HG03520 (cell line): ENCODE data around the gene MYH7.

Source experiments
- ATAC-seq: cut with Tn5 transposase; IDR thresholded peaks from one replicate; pipeline ENCODE4 v1.9.1; 2021; ENCODE audit warnings: mild to moderate bottlenecking, moderate library complexity; ENCODE audit not compliant: unreplicated experiment

The MYH7 gene

GRCh38 chr14:23449314-23449713 is 13.9 kb upstream of the MYH7 start:
- no peak for ATAC-seq

GRCh38 chr14:23447361-23448350 is 12.2 kb upstream of the MYH7 start:
- no peak for ATAC-seq

- ATAC-seq: no peak
Measured at GRCh38 chr14:23446291-23446851, 10.9 kb upstream of the MYH7 start.

DNA sequence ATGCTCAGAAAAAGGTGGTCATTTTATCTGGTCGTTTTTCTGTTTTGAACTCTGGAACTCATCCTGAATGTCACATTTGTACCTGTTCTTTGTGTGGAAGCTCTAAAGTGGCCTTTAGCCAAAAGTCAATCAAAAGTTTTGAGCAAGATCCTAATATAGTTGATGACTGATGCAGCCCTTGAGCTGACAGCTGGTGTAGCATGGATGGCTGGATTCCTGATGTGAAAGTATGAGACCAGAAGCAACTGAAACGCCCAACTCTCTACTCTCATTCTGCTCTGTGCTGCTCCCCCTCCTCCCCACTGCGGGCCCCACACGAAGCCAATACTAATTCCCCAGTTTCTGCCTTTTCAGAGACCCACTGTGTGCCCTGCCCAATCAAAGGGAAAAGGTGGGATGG is 10.3 kb upstream of the MYH7 start:
- no peak for ATAC-seq

- no peak for ATAC-seq
Measured at GRCh38 chr14:23444314-23444713, 8.9 kb upstream of the MYH7 start.

DNA sequence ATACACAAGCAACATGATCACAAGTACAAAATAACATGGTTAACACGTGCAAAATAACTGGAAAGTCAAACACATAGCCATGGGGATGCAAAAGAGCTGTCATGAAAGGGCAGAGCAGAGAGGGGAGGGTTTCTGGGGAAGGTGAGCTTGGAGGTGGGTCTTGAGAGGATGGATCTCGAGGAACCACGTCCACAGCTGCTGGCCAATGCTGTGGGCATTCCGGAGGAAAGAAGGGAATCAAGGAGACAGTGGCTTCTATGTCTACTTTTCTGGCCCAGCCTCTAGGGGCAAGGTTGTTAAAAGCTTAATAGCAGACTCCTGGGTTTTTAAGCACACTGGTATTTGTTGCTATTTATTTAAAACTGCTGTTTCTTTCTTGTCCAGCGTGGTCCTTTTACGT is 8.4 kb upstream of the MYH7 start:
- ATAC-seq: no peak

GRCh38 chr14:23443411-23443812 is 8.0 kb upstream of the MYH7 start:
- ATAC-seq: no peak

DNA sequence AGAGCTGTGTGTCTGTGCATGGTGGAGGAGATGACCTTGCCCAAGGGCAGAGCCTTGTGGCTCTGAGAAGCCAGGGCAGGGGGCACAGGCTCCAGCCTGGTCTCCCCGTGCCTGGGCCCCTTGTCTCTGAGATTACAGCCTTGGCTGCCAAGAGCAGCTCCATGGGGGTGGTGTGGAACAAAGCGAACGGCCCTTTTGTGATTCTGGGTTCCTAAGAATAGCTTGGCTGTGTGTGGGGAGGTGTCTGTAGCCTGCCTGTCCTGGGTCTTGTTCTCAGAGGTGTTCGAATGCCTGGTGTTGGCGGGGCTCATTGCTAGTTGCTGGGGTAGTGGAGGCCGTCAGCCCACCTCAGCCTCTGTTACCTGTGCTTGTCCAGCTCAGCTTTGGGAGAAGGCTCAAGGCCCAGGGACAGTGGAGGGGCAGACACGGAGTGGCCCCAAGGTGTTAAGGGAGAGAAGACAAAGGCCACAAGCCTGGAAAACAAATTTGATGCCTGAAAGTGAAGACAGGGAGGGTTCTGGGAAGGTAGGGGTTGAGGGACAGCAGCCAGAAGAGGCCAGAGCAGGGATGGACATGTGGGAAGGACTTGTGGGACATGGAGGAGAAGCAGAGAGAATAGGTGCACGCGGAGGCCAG is 7.4 kb upstream of the MYH7 start:
- no peak for ATAC-seq

DNA sequence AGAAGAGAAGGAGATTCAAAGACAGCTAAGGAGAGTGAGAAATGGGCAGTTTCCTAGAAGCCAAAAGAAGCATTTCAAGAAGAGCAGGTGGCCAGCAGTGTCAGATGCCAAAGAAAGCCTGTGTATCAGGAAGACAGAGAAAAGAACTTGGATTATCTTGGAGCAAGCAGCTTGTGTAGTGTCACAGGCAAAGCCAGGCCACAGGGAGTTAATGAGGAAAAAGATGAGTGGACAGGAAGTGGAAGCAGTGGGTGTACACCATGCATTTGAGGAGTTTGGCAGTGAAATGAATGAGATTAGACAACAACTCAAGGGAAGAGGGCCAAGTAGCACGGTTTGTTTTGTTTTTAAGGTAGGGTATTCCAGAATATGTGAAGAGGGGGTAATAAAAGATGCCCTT is 5.6 kb upstream of the MYH7 start:
- ATAC-seq: no peak

DNA sequence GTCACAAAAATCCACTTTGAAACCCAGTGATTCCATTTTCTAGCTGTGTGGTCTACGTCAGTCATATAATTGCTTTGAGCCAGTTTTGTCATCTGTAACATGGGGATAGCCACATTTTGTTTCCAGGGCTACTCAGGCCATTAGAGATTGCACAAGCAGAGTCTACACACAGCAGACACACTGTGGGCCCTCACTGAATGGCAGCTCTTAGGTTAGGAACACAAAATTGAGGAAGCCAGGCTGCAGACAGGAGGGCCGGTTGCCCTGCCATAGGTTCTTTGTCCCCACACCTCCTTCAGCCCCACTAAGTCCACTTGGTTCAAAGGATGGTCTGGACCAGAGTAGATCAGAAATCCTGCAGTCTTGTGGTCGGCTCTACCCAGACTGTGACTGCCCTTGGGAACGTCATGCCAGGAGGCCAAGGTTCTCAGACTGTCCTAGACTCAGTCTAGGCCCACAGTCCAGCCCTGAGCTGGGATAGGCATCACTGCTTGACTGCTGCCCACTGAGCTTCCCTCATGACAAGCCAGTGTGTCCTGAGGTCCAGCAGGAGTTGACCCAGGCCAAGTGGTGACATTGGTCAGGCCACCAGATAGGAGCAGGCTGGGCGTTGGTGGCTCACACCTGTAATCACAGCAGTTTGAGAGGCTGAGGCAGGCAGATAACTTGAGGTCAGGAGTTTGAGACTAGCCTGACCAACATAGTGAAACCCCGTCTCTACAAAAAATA is 3.8 kb upstream of the MYH7 start:
- ATAC-seq: no peak

GRCh38 chr14:23438101-23438971 is 2.9 kb upstream of the MYH7 start:
- ATAC-seq: no peak

- ATAC-seq: no peak
Measured at GRCh38 chr14:23437133-23438100, 2.0 kb upstream of the MYH7 start.

DNA sequence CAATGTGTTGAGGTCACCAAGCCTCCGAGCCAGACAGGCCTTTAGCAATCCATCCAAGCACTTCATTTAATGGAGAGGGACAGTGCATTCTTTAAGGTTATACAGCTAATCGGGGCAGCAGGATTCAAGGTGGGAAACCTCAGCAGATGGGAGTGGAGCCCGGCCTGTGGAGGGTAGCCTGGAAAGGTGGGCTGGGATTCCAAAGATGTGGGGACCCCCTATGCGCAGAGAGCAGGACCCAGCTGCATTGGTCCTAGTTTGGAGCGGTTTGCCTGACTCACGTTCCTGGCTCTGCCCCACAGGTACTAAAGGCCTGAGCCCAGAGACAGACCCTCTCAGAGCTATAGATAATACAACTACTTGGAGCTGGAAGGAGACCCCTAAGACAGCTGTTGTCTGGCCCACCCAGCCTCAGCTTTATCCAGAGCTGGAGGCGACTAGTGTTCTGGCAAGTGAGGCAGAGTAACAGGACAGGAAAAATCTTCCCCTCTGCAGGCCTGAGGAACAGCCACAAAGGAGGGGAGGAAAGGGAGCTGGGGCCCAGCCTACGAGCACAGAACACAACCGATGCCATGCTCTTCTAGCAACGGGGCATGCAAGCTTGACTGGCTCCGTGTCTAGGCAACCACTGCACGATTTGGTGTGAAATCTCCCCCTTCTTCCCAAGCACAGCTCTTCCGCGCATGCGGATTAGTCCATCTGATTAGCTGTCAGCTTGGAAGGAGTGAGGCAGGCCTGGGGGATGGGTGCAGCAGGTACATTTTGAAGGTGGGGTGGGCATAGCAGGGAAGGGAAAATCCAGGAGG is 1.1 kb upstream of the MYH7 start:
- ATAC-seq: no peak

GRCh38 chr14:23434488-23435222 is 805 bp downstream of the MYH7 start:
- no peak for ATAC-seq

- no peak for ATAC-seq
Measured at GRCh38 chr14:23433457-23433856, 2.0 kb downstream of the MYH7 start.

DNA sequence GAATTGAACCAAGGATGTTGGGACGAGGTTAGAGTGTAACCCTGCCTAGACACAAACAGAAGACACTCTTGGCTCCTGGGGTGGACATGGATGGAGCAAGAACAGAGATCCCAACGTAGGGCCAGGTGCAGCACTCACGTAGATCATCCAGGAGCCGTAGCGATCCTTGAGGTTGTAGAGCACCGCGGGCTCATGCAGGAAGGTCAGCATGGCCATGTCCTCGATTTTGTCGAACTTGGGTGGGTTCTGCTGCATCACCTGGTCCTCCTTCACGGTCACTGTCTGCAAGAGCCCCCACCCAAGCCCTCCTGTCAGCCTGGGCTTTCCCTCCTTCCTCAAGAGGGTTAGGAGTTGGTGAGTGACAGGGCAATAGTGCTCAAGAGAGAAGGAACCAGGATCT is 2.5 kb downstream of the MYH7 start:
- no peak for ATAC-seq

DNA sequence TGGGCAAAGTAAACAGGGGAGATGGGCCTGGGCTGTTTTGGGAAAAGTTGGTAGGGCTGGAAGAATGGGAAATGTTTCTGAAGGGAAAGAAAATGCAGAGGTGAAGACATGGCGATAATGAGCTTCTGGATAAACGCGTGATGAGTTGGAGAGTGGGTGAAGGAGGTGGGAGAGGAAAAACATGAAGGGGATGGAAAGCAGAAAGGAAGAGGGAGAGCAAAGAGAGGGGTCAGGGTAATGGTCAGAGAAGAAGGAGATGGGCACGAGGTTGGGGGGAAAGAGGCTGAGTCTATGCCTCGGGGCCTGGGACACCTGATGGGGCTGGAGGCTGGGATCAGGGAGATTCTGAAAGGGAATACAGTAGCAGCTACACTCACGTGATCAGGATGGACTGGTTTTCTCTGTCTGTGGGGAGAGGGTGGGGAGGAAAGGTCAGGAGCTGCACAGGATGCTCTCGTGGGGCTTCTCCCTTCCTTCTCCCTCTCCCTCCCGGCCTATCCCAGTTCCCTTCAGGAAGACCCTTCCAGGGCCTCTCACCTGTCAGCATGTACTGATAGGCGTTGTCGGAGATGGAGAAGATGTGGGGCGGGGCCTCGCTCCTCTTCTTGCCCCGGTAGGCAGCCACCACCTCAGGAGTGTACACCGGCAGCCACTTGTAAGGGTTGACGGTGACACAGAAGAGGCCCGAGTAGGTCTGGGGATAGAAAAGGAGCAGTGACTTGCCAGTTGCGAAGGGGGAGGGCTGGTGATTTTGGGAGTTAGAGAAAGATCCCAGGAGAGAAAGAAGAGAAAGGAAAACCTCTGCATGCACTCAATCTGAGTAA is 3.1 kb downstream of the MYH7 start:
- ATAC-seq: no peak
